Common myeloid progenitor, CD34-positive (primary cell): ENCODE results near the gene RBM15B.

Experiments
- CTCF ChIA-PET: fragments of 350-600 bp; sonication (Branson Sonifier 250); formaldehyde crosslinking; loops from one replicate; lab custom pipeline; 2021; ENCODE audit warnings: antibody characterized with exemption; lab: Charles Lee
- POLR2A ChIA-PET: fragments of 350-600 bp; sonication (Branson Sonifier 250); formaldehyde crosslinking; loops from one replicate; lab custom pipeline; 2021; ENCODE audit warnings: antibody characterized with exemption; lab: Charles Lee
- DNase-seq, 3 donors: peaks; one replicate each; pipeline versions ENCODE4 v3.0.0 to v3.0.0-alpha.2; 2013
- H3K27ac ChIP-seq, 2 experiments: 1 replicate in 1 of 2; 2 replicates in 1 of 2; pipeline ENCODE4 v1.7.0; 2013; ENCODE audit warnings: inconsistent platforms in 2 of 2, low read length in 2 of 2, mild to moderate bottlenecking in 2 of 2, low read depth in 1 of 2, moderate library complexity in 1 of 2; ENCODE audit not compliant: severe bottlenecking in 2 of 2, insufficient read depth in 1 of 2, poor library complexity in 1 of 2
- H3K27me3 ChIP-seq, 5 experiments: replicated peaks in 2 of 5; 1 replicate in 3 of 5; 2 replicates in 2 of 5; pipeline versions ENCODE4 v1.6.1 to v1.7.0; 2013; ENCODE audit warnings: low read length in 4 of 5, mild to moderate bottlenecking in 2 of 5, moderate library complexity in 2 of 5, inconsistent platforms in 1 of 5; ENCODE audit not compliant: insufficient read depth in 5 of 5, control insufficient read depth in 4 of 5
- H3K36me3 ChIP-seq, 4 experiments: 1 replicate in 2 of 4; 2 replicates in 2 of 4; pipeline versions ENCODE4 v1.6.1 to v1.7.0; 2013; ENCODE audit warnings: low read length in 3 of 4, control low read depth in 1 of 4, mild to moderate bottlenecking in 1 of 4; ENCODE audit not compliant: control insufficient read depth in 4 of 4, insufficient read depth in 4 of 4
- H3K4me1 ChIP-seq, 4 experiments: 1 replicate in 3 of 4; 2 replicates in 1 of 4; pipeline versions ENCODE4 v1.6.1 to v1.7.1; 2013; ENCODE audit warnings: low read length in 3 of 4, mild to moderate bottlenecking in 3 of 4, control low read depth in 1 of 4, inconsistent platforms in 1 of 4, moderate library complexity in 1 of 4; ENCODE audit not compliant: control insufficient read depth in 4 of 4, insufficient read depth in 4 of 4; ENCODE audit errors: control extremely low read depth in 1 of 4
- H3K4me3 ChIP-seq, 7 experiments: 1 replicate in 4 of 7; 2 replicates in 3 of 7; pipeline versions ENCODE4 v1.5.1 to v1.7.0; 2013; ENCODE audit warnings: mild to moderate bottlenecking in 7 of 7, low read length in 6 of 7, moderate library complexity in 6 of 7, inconsistent platforms in 2 of 7, low read depth in 2 of 7, control low read depth in 1 of 7; ENCODE audit not compliant: insufficient read depth in 4 of 7, control insufficient read depth in 1 of 7; ENCODE audit errors: extremely low read depth in 1 of 7
- H3K9me3 ChIP-seq, 5 experiments: 1 replicate in 4 of 5; 2 replicates in 1 of 5; pipeline versions ENCODE4 v1.6.1 to v1.7.1; 2013; ENCODE audit warnings: low read length in 4 of 5, mild to moderate bottlenecking in 2 of 5, inconsistent platforms in 1 of 5, low read depth in 1 of 5, moderate library complexity in 1 of 5; ENCODE audit not compliant: control insufficient read depth in 4 of 5, insufficient read depth in 2 of 5; ENCODE audit errors: control extremely low read depth in 1 of 5
- WGBS: methylation state at CpG from one replicate; pipeline ENCODE4 v1.1.5; 2013; ENCODE audit not compliant: insufficient coverage; 5-methylcytosine and 5-hydroxymethylcytosine counted together

RBM15B gene

GRCh38 chr3:51395493-51396213 lies 4.6 kb downstream of the RBM15B start:
- WGBS, result 65% methylated on average over 5 of the region's 12 CpGs
- no peak for DNase-seq
- ChIA-PET CTCF (interaction anchor here (0.7 to 0.8 kb wide), 3 partner anchors 17 to 287 kb away, joined by 3 read pairs; no protein-coding TSS in a partner anchor), POLR2A (no interaction called here)
- no peak overlapping the region for H3K4me3 ChIP-seq
- peaks cover 0 to 45% (median 37%) of the 10 kb centered on the region in 4 experiments for H3K4me1 ChIP-seq
- peak overlapping the region; percentile 13 to 62 for H3K27ac ChIP-seq
- H3K9me3 ChIP-seq, result no peaks in the 10 kb centered on the region
- no peaks in the 10 kb centered on the region for H3K27me3 ChIP-seq
- H3K36me3 ChIP-seq, result peaks cover 14 to 81% (median 62%) of the 10 kb centered on the region in 4 experiments

GRCh38 chr3:51396401-51396800 lies 5.3 kb downstream of the RBM15B start:
- Histone ChIP-seq H3K4me3 (no peak overlapping the region), H3K27ac (peak overlapping the region; percentile 13 to 62), H3K9me3 (no peaks in the 10 kb centered on the region), H3K4me1 (peaks cover 0 to 48% (median 35%) of the 10 kb centered on the region in 4 experiments), H3K27me3 (no peaks in the 10 kb centered on the region), H3K36me3 (peaks cover 14 to 86% (median 67%) of the 10 kb centered on the region in 4 experiments)
- CTCF ChIA-PET, result interaction anchor here (1.4 kb wide), 1 partner anchor 32 kb away, joined by 3 read pairs; no protein-coding TSS in a partner anchor
- no CpG with 5 or more reads among the region's 1 CpG for WGBS
- POLR2A ChIA-PET, result no interaction called here
- DNase-seq, result no peak

GRCh38 chr3:51397392-51397791 lies 6.3 kb downstream of the RBM15B start:
- H3K27me3 ChIP-seq, result no peaks in the 10 kb centered on the region
- H3K4me3 ChIP-seq, result no peak overlapping the region
- DNase-seq, result no peak
- H3K9me3 ChIP-seq, result no peaks in the 10 kb centered on the region
- ChIA-PET POLR2A (no interaction called here), CTCF (interaction anchor here (0.9 to 1.4 kb wide), 2 partner anchors 10 to 31 kb away, joined by 3 to 4 read pairs; no protein-coding TSS in a partner anchor)
- WGBS, result 95% methylated on average over 5 of the region's 5 CpGs
- H3K4me1 ChIP-seq, result peaks cover 0 to 48% (median 27%) of the 10 kb centered on the region in 4 experiments
- H3K27ac ChIP-seq, result peak overlapping the region; percentile 1 to 12
- H3K36me3 ChIP-seq, result peaks cover 14 to 89% (median 68%) of the 10 kb centered on the region in 4 experiments

GRCh38 chr3:51398595-51399310 lies 7.7 kb downstream of the RBM15B start:
- ChIA-PET POLR2A (no interaction called here), CTCF (interaction anchor here (3.9 kb wide), 1 partner anchor 9 kb away, joined by 20 read pairs; no protein-coding TSS in a partner anchor)
- peaks cover 8 to 85% (median 65%) of the 10 kb centered on the region in 4 experiments for H3K36me3 ChIP-seq

GRCh38 chr3:51400166-51400565 lies 9.1 kb downstream of the RBM15B start:
- Histone ChIP-seq H3K4me1 (peaks cover 0 to 28% (median 14%) of the 10 kb centered on the region in 4 experiments), H3K27me3 (no peaks in the 10 kb centered on the region), H3K36me3 (peaks cover 6 to 82% (median 61%) of the 10 kb centered on the region in 4 experiments), H3K27ac (no peak overlapping the region), H3K4me3 (no peak overlapping the region), H3K9me3 (no peaks in the 10 kb centered on the region)
- WGBS, result 100% methylated on average over 3 of the region's 4 CpGs
- no peak for DNase-seq
- ChIA-PET CTCF (interaction anchor here (1.5 to 3.9 kb wide), 2 partner anchors 11 to 33 kb away, joined by 3 to 20 read pairs; no protein-coding TSS in a partner anchor), POLR2A (no interaction called here)

More at GRCh38 chr3:51398595-51399310, 7.7 kb downstream of the RBM15B start:
- Histone ChIP-seq H3K27ac (peak overlapping the region in 1 of 2 experiments; percentile 35), H3K4me1 (peaks cover 0 to 37% (median 16%) of the 10 kb centered on the region in 4 experiments), H3K4me3 (no peak overlapping the region), H3K27me3 (no peaks in the 10 kb centered on the region), H3K9me3 (no peaks in the 10 kb centered on the region)
- WGBS, result 90% methylated on average over 6 of the region's 8 CpGs
- no peak for DNase-seq

- Histone ChIP-seq H3K4me3 (no peak overlapping the region), H3K4me1 (peaks cover 0 to 17% (median 0%) of the 10 kb centered on the region in 4 experiments), H3K9me3 (no peaks in the 10 kb centered on the region), H3K27ac (no peak overlapping the region), H3K27me3 (no peaks in the 10 kb centered on the region), H3K36me3 (peaks cover 5 to 75% (median 51%) of the 10 kb centered on the region in 4 experiments)
- POLR2A ChIA-PET, result no interaction called here
- 100% methylated on average over 4 of the region's 4 CpGs for WGBS
- CTCF ChIA-PET, result interaction anchor here (0.9 to 3.9 kb wide), 3 partner anchors 10 to 37 kb away, joined by 3 to 20 read pairs (median 3); no protein-coding TSS in a partner anchor
- DNase-seq, result peak in 2 of 3 donors; percentile 60 to 69
Observed at GRCh38 chr3:51401735-51402134, 10.7 kb downstream of the RBM15B start.
